Mesenchymal stem cell (in vitro differentiated cells and primary cell): ENCODE measurements around the gene FTO.

Source experiments
- DNase-seq: peaks from one replicate; pipeline ENCODE4 v3.0.0-alpha.2; 2013
- H2AFZ ChIP-seq: one replicate; pipeline ENCODE4 v1.6.1; 2013; ENCODE audit warnings: low read depth, mild to moderate bottlenecking, control low read depth, inconsistent platforms, low read length, moderate library complexity
- H2AK5ac ChIP-seq: 2 replicates; pipeline ENCODE4 v1.6.1; 2013; ENCODE audit warnings: low read length, moderate library complexity, mild to moderate bottlenecking, inconsistent platforms; ENCODE audit not compliant: severe bottlenecking
- H2BK120ac ChIP-seq: one replicate; pipeline ENCODE4 v1.6.1; 2013; ENCODE audit warnings: low read depth, mild to moderate bottlenecking, inconsistent platforms, low read length, moderate library complexity
- H2BK12ac ChIP-seq, 2 experiments: one replicate each; pipeline ENCODE4 v1.6.1; 2013; ENCODE audit warnings: inconsistent platforms in 2 of 2, low read length in 2 of 2, mild to moderate bottlenecking in 2 of 2, moderate library complexity in 2 of 2, control low read depth in 1 of 2
- H2BK15ac ChIP-seq: one replicate; pipeline ENCODE4 v1.6.1; 2013; ENCODE audit warnings: mild to moderate bottlenecking, low read depth, inconsistent platforms; ENCODE audit not compliant: poor library complexity, severe bottlenecking
- H2BK5ac ChIP-seq: 2 replicates; pipeline ENCODE4 v1.6.1; 2013; ENCODE audit warnings: low read depth, mild to moderate bottlenecking, low read length, control low read depth, inconsistent platforms; ENCODE audit not compliant: poor library complexity, severe bottlenecking
- H3K14ac ChIP-seq, 2 experiments: one replicate each; pipeline ENCODE4 v1.6.1; 2013; ENCODE audit warnings: inconsistent platforms in 2 of 2, low read length in 2 of 2, control low read depth in 1 of 2, mild to moderate bottlenecking in 1 of 2, moderate library complexity in 1 of 2
- H3K18ac ChIP-seq, 2 experiments: one replicate each; pipeline ENCODE4 v1.6.1; 2013; ENCODE audit warnings: inconsistent platforms in 2 of 2, low read length in 2 of 2, control low read depth in 1 of 2, low read depth in 1 of 2, mild to moderate bottlenecking in 1 of 2
- H3K23ac ChIP-seq, 2 experiments: one replicate each; pipeline ENCODE4 v1.6.1; 2013; ENCODE audit warnings: inconsistent platforms in 2 of 2, low read length in 2 of 2, mild to moderate bottlenecking in 2 of 2, moderate library complexity in 2 of 2, control low read depth in 1 of 2
- H3K27ac ChIP-seq: 2 replicates; pipeline ENCODE4 v1.5.1; 2013; ENCODE audit warnings: mild to moderate bottlenecking, moderate library complexity, low read length, control low read depth, inconsistent platforms; ENCODE audit not compliant: poor library complexity, severe bottlenecking
- H3K27me3 ChIP-seq, 2 experiments: 2 replicates each; pipeline versions ENCODE4 v1.6.1 to v1.7.0; 2013; ENCODE audit warnings: low read length in 2 of 2, mild to moderate bottlenecking in 2 of 2, moderate library complexity in 2 of 2, control low read depth in 1 of 2, inconsistent platforms in 1 of 2; ENCODE audit not compliant: control insufficient read depth in 1 of 2, insufficient read depth in 1 of 2
- H3K36me3 ChIP-seq, 2 experiments: 2 replicates each; pipeline versions ENCODE4 v1.6.1 to v1.7.0; 2013; ENCODE audit warnings: low read length in 2 of 2, control low read depth in 1 of 2, inconsistent platforms in 1 of 2, low read depth in 1 of 2, mild to moderate bottlenecking in 1 of 2; ENCODE audit not compliant: insufficient read depth in 2 of 2, control insufficient read depth in 1 of 2
- H3K4ac ChIP-seq, 2 experiments: one replicate each; pipeline ENCODE4 v1.6.1; 2013; ENCODE audit warnings: inconsistent platforms in 2 of 2, low read length in 2 of 2, mild to moderate bottlenecking in 2 of 2, moderate library complexity in 2 of 2, control low read depth in 1 of 2, low read depth in 1 of 2
- H3K4me1 ChIP-seq: 2 replicates; pipeline ENCODE4 v1.6.1; 2013; ENCODE audit warnings: low read depth, low read length, control low read depth; ENCODE audit not compliant: control insufficient read depth, insufficient read depth
- H3K4me2 ChIP-seq: 2 replicates; pipeline ENCODE4 v1.6.1; 2013; ENCODE audit warnings: low read length, mild to moderate bottlenecking, inconsistent platforms; ENCODE audit not compliant: poor library complexity, severe bottlenecking
- H3K4me3 ChIP-seq, 2 experiments: 2 replicates each; pipeline versions ENCODE4 v1.5.1 to v1.7.0; 2013; ENCODE audit warnings: low read length in 2 of 2, mild to moderate bottlenecking in 2 of 2, control low read depth in 1 of 2, low read depth in 1 of 2; ENCODE audit not compliant: insufficient read depth in 1 of 2
- H3K79me1 ChIP-seq: replicated peaks from 2 replicates; pipeline ENCODE4 v1.6.1; 2013; ENCODE audit warnings: mild to moderate bottlenecking, control low read depth, low read length, inconsistent platforms; ENCODE audit not compliant: poor library complexity, severe bottlenecking
- H3K9ac ChIP-seq: 2 replicates; pipeline ENCODE4 v1.7.0; 2013; ENCODE audit warnings: mild to moderate bottlenecking, low read length, moderate library complexity
- H3K9me3 ChIP-seq: 2 replicates; pipeline ENCODE4 v1.7.0; 2013; ENCODE audit warnings: mild to moderate bottlenecking, low read length; ENCODE audit not compliant: control insufficient read depth
- H4K8ac ChIP-seq: one replicate; pipeline ENCODE4 v1.6.1; 2013; ENCODE audit warnings: inconsistent platforms, mild to moderate bottlenecking, low read length, moderate library complexity
- H4K91ac ChIP-seq: one replicate; pipeline ENCODE4 v1.6.1; 2013; ENCODE audit warnings: mild to moderate bottlenecking, low read length, inconsistent platforms
- WGBS: methylation state at CpG from one replicate; pipeline ENCODE4 v1.1.7; 2013; ENCODE audit warnings: mixed read lengths; 5-methylcytosine and 5-hydroxymethylcytosine counted together

FTO gene

GRCh38 chr16:54145881-54146280, 441.9 kb downstream of the FTO start:
- no peak overlapping the region for H3K14ac ChIP-seq
- H3K27me3 ChIP-seq: peaks cover 3% of the 10 kb centered on the region in 2 experiments
- no peak overlapping the region for H2BK15ac ChIP-seq
- no peak overlapping the region for H4K91ac ChIP-seq
- no peaks in the 10 kb centered on the region for H3K36me3 ChIP-seq
- no peak overlapping the region for H2BK120ac ChIP-seq
- no peak for DNase-seq
- no peaks in the 10 kb centered on the region for H3K79me1 ChIP-seq
- H2AK5ac ChIP-seq: no peak overlapping the region
- no peak overlapping the region for H3K27ac ChIP-seq
- H3K9me3 ChIP-seq: no peaks in the 10 kb centered on the region
- 84% methylated on average over 3 of the region's 4 CpGs for WGBS
- H3K4me2 ChIP-seq: no peak overlapping the region
- no peaks in the 10 kb centered on the region for H3K4me1 ChIP-seq
- no peak overlapping the region for H3K9ac ChIP-seq
- H3K23ac ChIP-seq: no peak overlapping the region
- H2BK5ac ChIP-seq: no peak overlapping the region
- H3K4me3 ChIP-seq: no peak overlapping the region
- H3K4ac ChIP-seq: no peak overlapping the region
- no peak overlapping the region for H2BK12ac ChIP-seq
- no peak overlapping the region for H4K8ac ChIP-seq
- no peak overlapping the region for H2AFZ ChIP-seq
- H3K18ac ChIP-seq: no peak overlapping the region

- H2AK5ac ChIP-seq: no peak overlapping the region
- no peak overlapping the region for H4K91ac ChIP-seq
- H3K9me3 ChIP-seq: no peaks in the 10 kb centered on the region
- no peak overlapping the region for H3K4me2 ChIP-seq
- H2BK12ac ChIP-seq: no peak overlapping the region
- H3K27ac ChIP-seq: no peak overlapping the region
- H4K8ac ChIP-seq: no peak overlapping the region
- no peak for DNase-seq
- no peak overlapping the region for H2BK5ac ChIP-seq
- no peaks in the 10 kb centered on the region for H3K79me1 ChIP-seq
- H3K18ac ChIP-seq: no peak overlapping the region
- no peak overlapping the region for H3K4me3 ChIP-seq
- H3K4me1 ChIP-seq: no peaks in the 10 kb centered on the region
- H2BK120ac ChIP-seq: no peak overlapping the region
- no peak overlapping the region for H3K23ac ChIP-seq
- no peak overlapping the region for H2AFZ ChIP-seq
- H3K27me3 ChIP-seq: peaks cover 3 to 7% of the 10 kb centered on the region in 2 experiments
- no peak overlapping the region for H3K4ac ChIP-seq
- no peak overlapping the region for H3K14ac ChIP-seq
- no peak overlapping the region for H2BK15ac ChIP-seq
- no peaks in the 10 kb centered on the region for H3K36me3 ChIP-seq
- WGBS: 100% methylated on average over 2 of the region's 4 CpGs
- no peak overlapping the region for H3K9ac ChIP-seq
Observed at GRCh38 chr16:54148974-54149373, 445.0 kb downstream of the FTO start.

- Histone ChIP-seq H3K23ac (no peak overlapping the region), H3K18ac (no peak overlapping the region), H3K36me3 (no peaks in the 10 kb centered on the region), H2BK120ac (no peak overlapping the region), H3K27ac (no peak overlapping the region), H3K4ac (no peak overlapping the region), H3K4me2 (no peak overlapping the region), H3K9ac (no peak overlapping the region), H3K9me3 (no peaks in the 10 kb centered on the region), H3K4me3 (no peak overlapping the region), H2BK5ac (no peak overlapping the region), H2BK12ac (no peak overlapping the region), H2AFZ (no peak overlapping the region), H3K79me1 (no peaks in the 10 kb centered on the region), H2BK15ac (no peak overlapping the region), H2AK5ac (no peak overlapping the region), H4K8ac (no peak overlapping the region), H3K14ac (no peak overlapping the region), H3K27me3 (peaks cover 3 to 7% of the 10 kb centered on the region in 2 experiments), H4K91ac (no peak overlapping the region), H3K4me1 (no peaks in the 10 kb centered on the region)
- 86% methylated on average over 12 of the region's 12 CpGs for WGBS
- no peak for DNase-seq
Observed at GRCh38 chr16:54150861-54151260, 446.9 kb downstream of the FTO start.

GRCh38 chr16:54152362-54153239, 448.6 kb downstream of the FTO start:
- WGBS: 86% methylated on average over 18 of the region's 19 CpGs
- no peak overlapping the region for H3K4me2 ChIP-seq
- DNase-seq: no peak

More at GRCh38 chr16:54152362-54153239, 448.6 kb downstream of the FTO start:
- Histone ChIP-seq H3K9me3 (no peaks in the 10 kb centered on the region), H2AFZ (no peak overlapping the region), H3K79me1 (no peaks in the 10 kb centered on the region), H3K4me3 (no peak overlapping the region), H2BK5ac (no peak overlapping the region), H3K36me3 (no peaks in the 10 kb centered on the region), H3K4ac (no peak overlapping the region), H2BK120ac (no peak overlapping the region), H2BK12ac (no peak overlapping the region), H2AK5ac (no peak overlapping the region), H4K91ac (no peak overlapping the region), H3K27ac (no peak overlapping the region), H3K18ac (no peak overlapping the region), H3K27me3 (peaks cover 3 to 7% of the 10 kb centered on the region in 2 experiments), H3K4me1 (no peaks in the 10 kb centered on the region), H3K14ac (no peak overlapping the region), H2BK15ac (no peak overlapping the region), H3K9ac (no peak overlapping the region), H4K8ac (no peak overlapping the region), H3K23ac (no peak overlapping the region)
